SK-N-SH treated with all-trans-retinoic acid at 6 μM for 48 hours (cell line): ENCODE data around the gene ALDH3B2.
A peak's percentile ranks its signal among the peaks of the same experiment; 100 is the strongest.

Experiments used
- ATAC-seq: fragments of 200-7000 bp; cut with Tn5 transposase; 3 replicates; pipeline ENCODE4 v1.9.1; 2020; ENCODE audit warnings: mild to moderate bottlenecking, moderate library complexity
- ARNTL ChIP-seq: fragments of 450-650 bp; formaldehyde crosslinking; IDR thresholded peaks from 2 replicates; pipeline ENCODE4 v1.5.0; 2020; ENCODE audit warnings: low read depth, mild to moderate bottlenecking, moderate library complexity, borderline replicate concordance
- BACH2 ChIP-seq: fragments of 250-450 bp; sonication (Bioruptor Pico); IDR thresholded peaks from 2 replicates; pipeline ENCODE4 v1.9.0; 2021; ENCODE audit warnings: mild to moderate bottlenecking, borderline replicate concordance
- CSDC2 ChIP-seq: fragments of 250-450 bp; sonication (Bioruptor Pico); IDR thresholded peaks from 2 replicates; pipeline ENCODE4 v1.5.0; 2020; ENCODE audit warnings: mild to moderate bottlenecking, moderate library complexity
- ESRRG ChIP-seq: fragments of 250-450 bp; sonication (Bioruptor Pico); IDR thresholded peaks from 2 replicates; pipeline ENCODE4 v1.6.1; 2021; ENCODE audit warnings: mild to moderate bottlenecking
- GLIS3 ChIP-seq: fragments of 250-450 bp; sonication (Bioruptor Pico); IDR thresholded peaks from 2 replicates; pipeline ENCODE4 v1.5.0; 2020; ENCODE audit warnings: mild to moderate bottlenecking, moderate library complexity
- ISL1 ChIP-seq: fragments of 250-450 bp; sonication (Bioruptor Pico); IDR thresholded peaks from 2 replicates; pipeline ENCODE4 v2.1.2; 2022; ENCODE audit warnings: mild to moderate bottlenecking, moderate library complexity
- OSR1 ChIP-seq: fragments of 250-450 bp; sonication (Bioruptor Pico); IDR thresholded peaks from 2 replicates; pipeline ENCODE4 v1.8.0; 2022; ENCODE audit warnings: moderate library complexity, mild to moderate bottlenecking, inconsistent platforms
- PPARA ChIP-seq: fragments of 250-450 bp; sonication (Bioruptor Pico); IDR thresholded peaks from 2 replicates; pipeline ENCODE4 v1.5.0; 2020; ENCODE audit warnings: mild to moderate bottlenecking, borderline replicate concordance
- RARB ChIP-seq: fragments of 250-450 bp; sonication (Bioruptor Pico); IDR thresholded peaks from 2 replicates; pipeline ENCODE4 v1.8.0; 2021; ENCODE audit warnings: mild to moderate bottlenecking, moderate library complexity
- SNAI2 ChIP-seq: fragments of 250-450 bp; sonication (Bioruptor Pico); IDR thresholded peaks from 2 replicates; pipeline ENCODE4 v1.5.0; 2020; ENCODE audit warnings: mild to moderate bottlenecking, moderate library complexity
- TCF4 ChIP-seq: fragments of 250-450 bp; sonication (Bioruptor Pico); IDR thresholded peaks from 2 replicates; pipeline ENCODE4 v1.8.0; 2021; ENCODE audit warnings: mild to moderate bottlenecking, moderate library complexity, borderline replicate concordance
- TOX ChIP-seq: fragments of 250-450 bp; sonication (Bioruptor Pico); IDR thresholded peaks from 2 replicates; pipeline ENCODE4 v1.8.0; 2021; ENCODE audit warnings: mild to moderate bottlenecking, moderate library complexity, borderline replicate concordance
- ZC3H10 ChIP-seq: fragments of 250-450 bp; sonication (Bioruptor Pico); IDR thresholded peaks from 2 replicates; pipeline ENCODE4 v1.5.1; 2021; ENCODE audit warnings: mild to moderate bottlenecking, moderate library complexity
- ZFP3 ChIP-seq: fragments of 250-450 bp; sonication (Bioruptor Pico); IDR thresholded peaks from 2 replicates; pipeline ENCODE4 v1.5.0; 2020; ENCODE audit warnings: mild to moderate bottlenecking, moderate library complexity
- ZFP30 ChIP-seq: fragments of 450-650 bp; formaldehyde crosslinking; IDR thresholded peaks from 2 replicates; pipeline ENCODE4 v1.5.0; 2022; ENCODE audit warnings: mild to moderate bottlenecking, moderate library complexity
- ZNF565 ChIP-seq: fragments of 450-650 bp; formaldehyde crosslinking; conservative IDR thresholded peaks from 2 replicates; pipeline ENCODE4 v1.5.0; 2020; ENCODE audit warnings: low read depth, mild to moderate bottlenecking, moderate library complexity
- ZNF70 ChIP-seq: fragments of 450-650 bp; formaldehyde crosslinking; IDR thresholded peaks from 2 replicates; pipeline ENCODE4 v1.5.0; 2020; ENCODE audit warnings: mild to moderate bottlenecking, moderate library complexity
- ZNF8 ChIP-seq: fragments of 450-650 bp; formaldehyde crosslinking; IDR thresholded peaks from 2 replicates; pipeline ENCODE4 v1.5.0; 2020; ENCODE audit warnings: mild to moderate bottlenecking, moderate library complexity
- TF ChIP-seq, protein P1 (sequence below): fragments of 250-450 bp; sonication (Bioruptor Pico); IDR thresholded peaks from 2 replicates; pipeline ENCODE4 v1.5.0; 2020; ENCODE audit warnings: mild to moderate bottlenecking, moderate library complexity
- TF ChIP-seq, protein P2 (sequence below): fragments of 250-450 bp; sonication (Bioruptor Pico); IDR thresholded peaks from 2 replicates; pipeline ENCODE4 v1.5.1; 2021; ENCODE audit warnings: mild to moderate bottlenecking, moderate library complexity
- TF ChIP-seq, protein P3 (sequence below): fragments of 250-450 bp; sonication (Bioruptor Pico); IDR thresholded peaks from 2 replicates; pipeline ENCODE4 v1.8.0; 2020; ENCODE audit warnings: mild to moderate bottlenecking, moderate library complexity, borderline replicate concordance
- TF ChIP-seq, protein P4 (sequence below): fragments of 250-450 bp; sonication (Bioruptor Pico); IDR thresholded peaks from 2 replicates; pipeline ENCODE4 v1.5.1; 2020; ENCODE audit warnings: low read depth, mild to moderate bottlenecking, moderate library complexity

ALDH3B2 gene

DNA sequence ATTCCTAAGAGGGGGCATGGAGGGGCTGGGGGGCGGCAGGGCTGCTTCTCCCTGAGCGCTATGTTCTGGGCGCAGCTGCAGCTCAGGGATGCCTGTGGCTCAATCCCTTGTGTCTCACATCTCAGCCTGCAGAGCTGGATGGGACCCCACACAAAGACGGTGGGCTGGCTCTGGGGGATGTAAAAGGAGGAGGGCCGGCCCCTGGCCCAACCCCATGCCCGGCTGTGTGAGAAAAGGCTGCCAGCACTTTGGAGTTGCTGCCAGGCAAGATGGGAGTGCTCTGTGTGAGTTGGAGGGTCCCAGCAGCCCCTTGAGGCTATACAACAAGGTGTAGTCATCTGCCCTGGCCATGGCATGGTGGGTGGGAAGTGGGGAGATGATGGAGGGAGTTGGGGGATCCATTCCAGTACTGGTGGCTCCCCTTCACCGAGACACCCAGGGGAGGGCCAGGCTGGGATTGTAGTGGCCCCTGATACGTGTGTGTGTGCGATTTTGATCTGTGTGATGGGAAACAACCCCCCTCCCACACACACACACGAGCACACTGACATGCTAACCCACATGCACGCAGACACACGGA lies 33.6 kb downstream of the ALDH3B2 start:
- ATAC-seq, result no peak
- TF ChIP-seq, protein P1, sequence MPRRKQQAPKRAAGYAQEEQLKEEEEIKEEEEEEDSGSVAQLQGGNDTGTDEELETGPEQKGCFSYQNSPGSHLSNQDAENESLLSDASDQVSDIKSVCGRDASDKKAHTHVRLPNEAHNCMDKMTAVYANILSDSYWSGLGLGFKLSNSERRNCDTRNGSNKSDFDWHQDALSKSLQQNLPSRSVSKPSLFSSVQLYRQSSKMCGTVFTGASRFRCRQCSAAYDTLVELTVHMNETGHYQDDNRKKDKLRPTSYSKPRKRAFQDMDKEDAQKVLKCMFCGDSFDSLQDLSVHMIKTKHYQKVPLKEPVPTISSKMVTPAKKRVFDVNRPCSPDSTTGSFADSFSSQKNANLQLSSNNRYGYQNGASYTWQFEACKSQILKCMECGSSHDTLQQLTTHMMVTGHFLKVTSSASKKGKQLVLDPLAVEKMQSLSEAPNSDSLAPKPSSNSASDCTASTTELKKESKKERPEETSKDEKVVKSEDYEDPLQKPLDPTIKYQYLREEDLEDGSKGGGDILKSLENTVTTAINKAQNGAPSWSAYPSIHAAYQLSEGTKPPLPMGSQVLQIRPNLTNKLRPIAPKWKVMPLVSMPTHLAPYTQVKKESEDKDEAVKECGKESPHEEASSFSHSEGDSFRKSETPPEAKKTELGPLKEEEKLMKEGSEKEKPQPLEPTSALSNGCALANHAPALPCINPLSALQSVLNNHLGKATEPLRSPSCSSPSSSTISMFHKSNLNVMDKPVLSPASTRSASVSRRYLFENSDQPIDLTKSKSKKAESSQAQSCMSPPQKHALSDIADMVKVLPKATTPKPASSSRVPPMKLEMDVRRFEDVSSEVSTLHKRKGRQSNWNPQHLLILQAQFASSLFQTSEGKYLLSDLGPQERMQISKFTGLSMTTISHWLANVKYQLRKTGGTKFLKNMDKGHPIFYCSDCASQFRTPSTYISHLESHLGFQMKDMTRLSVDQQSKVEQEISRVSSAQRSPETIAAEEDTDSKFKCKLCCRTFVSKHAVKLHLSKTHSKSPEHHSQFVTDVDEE (CRISPR knock-in tag), result no peak
- TF ChIP-seq ZFP30 (CRISPR knock-in tag) (no peak), TCF4 (CRISPR knock-in tag) (no peak), ARNTL (CRISPR knock-in tag) (no peak), OSR1 (CRISPR knock-in tag) (no peak), ZFP3 (CRISPR knock-in tag) (no peak), PPARA (CRISPR knock-in tag) (no peak), ESRRG (CRISPR knock-in tag) (no peak), ZNF70 (no peak), BACH2 (CRISPR knock-in tag) (no peak), CSDC2 (CRISPR knock-in tag) (no peak), GLIS3 (CRISPR knock-in tag) (no peak), TOX (no peak), ZNF565 (no peak), RARB (CRISPR knock-in tag) (no peak)
- TF ChIP-seq, protein P2, sequence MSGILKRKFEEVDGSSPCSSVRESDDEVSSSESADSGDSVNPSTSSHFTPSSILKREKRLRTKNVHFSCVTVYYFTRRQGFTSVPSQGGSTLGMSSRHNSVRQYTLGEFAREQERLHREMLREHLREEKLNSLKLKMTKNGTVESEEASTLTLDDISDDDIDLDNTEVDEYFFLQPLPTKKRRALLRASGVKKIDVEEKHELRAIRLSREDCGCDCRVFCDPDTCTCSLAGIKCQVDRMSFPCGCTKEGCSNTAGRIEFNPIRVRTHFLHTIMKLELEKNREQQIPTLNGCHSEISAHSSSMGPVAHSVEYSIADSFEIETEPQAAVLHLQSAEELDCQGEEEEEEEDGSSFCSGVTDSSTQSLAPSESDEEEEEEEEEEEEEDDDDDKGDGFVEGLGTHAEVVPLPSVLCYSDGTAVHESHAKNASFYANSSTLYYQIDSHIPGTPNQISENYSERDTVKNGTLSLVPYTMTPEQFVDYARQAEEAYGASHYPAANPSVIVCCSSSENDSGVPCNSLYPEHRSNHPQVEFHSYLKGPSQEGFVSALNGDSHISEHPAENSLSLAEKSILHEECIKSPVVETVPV, result no peak
- TF ChIP-seq, protein P3, sequence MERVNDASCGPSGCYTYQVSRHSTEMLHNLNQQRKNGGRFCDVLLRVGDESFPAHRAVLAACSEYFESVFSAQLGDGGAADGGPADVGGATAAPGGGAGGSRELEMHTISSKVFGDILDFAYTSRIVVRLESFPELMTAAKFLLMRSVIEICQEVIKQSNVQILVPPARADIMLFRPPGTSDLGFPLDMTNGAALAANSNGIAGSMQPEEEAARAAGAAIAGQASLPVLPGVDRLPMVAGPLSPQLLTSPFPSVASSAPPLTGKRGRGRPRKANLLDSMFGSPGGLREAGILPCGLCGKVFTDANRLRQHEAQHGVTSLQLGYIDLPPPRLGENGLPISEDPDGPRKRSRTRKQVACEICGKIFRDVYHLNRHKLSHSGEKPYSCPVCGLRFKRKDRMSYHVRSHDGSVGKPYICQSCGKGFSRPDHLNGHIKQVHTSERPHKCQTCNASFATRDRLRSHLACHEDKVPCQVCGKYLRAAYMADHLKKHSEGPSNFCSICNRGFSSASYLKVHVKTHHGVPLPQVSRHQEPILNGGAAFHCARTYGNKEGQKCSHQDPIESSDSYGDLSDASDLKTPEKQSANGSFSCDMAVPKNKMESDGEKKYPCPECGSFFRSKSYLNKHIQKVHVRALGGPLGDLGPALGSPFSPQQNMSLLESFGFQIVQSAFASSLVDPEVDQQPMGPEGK (CRISPR knock-in tag), result no peak
- TF ChIP-seq, all 23 proteins: peak for 0

DNA sequence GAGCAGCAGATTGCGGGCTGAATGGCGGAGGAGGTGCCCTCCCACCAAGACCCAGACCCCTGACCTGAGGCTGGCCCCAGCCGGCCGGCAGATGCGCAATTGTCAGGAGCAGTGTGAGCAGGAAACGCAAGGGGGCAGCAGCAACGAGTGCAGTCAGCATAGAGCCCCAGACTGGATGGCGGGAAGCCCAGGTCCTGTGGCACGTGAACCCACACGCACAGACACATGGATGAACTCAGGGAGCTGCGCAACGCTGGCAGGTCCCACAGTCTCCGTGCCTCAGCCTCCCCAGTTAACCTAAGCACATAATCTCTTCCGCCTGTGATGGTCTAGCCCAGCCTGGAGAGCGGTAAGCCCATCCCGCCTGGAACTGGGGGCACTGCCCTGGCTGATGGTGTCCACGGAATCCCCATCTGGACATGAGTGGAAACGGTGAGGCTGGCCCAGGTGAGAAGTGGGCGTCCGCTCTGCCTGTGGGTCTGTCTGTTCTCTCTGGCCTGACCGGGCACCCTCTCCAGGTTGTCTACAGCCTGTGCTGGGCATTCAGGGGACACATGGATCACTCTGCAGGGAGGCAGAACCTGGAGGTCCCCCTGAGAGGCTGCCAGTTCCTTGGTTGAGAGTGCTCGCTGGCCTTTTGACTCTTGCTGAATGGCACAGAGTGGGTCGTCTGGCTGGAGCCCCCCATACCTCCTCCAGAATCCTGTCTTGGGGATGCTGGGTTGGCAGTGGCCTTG lies 34.2 kb downstream of the ALDH3B2 start:
- ATAC-seq, result peak; percentile 93
- TF ChIP-seq, protein P4, sequence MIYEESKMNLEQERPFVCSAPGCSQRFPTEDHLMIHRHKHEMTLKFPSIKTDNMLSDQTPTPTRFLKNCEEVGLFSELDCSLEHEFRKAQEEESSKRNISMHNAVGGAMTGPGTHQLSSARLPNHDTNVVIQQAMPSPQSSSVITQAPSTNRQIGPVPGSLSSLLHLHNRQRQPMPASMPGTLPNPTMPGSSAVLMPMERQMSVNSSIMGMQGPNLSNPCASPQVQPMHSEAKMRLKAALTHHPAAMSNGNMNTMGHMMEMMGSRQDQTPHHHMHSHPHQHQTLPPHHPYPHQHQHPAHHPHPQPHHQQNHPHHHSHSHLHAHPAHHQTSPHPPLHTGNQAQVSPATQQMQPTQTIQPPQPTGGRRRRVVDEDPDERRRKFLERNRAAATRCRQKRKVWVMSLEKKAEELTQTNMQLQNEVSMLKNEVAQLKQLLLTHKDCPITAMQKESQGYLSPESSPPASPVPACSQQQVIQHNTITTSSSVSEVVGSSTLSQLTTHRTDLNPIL, result no peak
- TF ChIP-seq ZFP3 (CRISPR knock-in tag) (no peak), ZNF8 (CRISPR knock-in tag) (no peak), ZFP30 (CRISPR knock-in tag) (no peak), ZC3H10 (CRISPR knock-in tag) (no peak), TCF4 (CRISPR knock-in tag) (no peak), OSR1 (CRISPR knock-in tag) (no peak), RARB (CRISPR knock-in tag) (no peak), CSDC2 (CRISPR knock-in tag) (no peak), ISL1 (CRISPR knock-in tag) (no peak), PPARA (CRISPR knock-in tag) (no peak), SNAI2 (CRISPR knock-in tag) (no peak), GLIS3 (CRISPR knock-in tag) (no peak)
- TF ChIP-seq, protein P1 (CRISPR knock-in tag), result no peak
- TF ChIP-seq, protein P3 (CRISPR knock-in tag), result no peak
- TF ChIP-seq, protein P2, result no peak
